Stimulated activated CD8-positive, alpha-beta memory T cell treated with anti-CD3 and anti-CD28 coated beads, Interleukin-7, amount 100 ng/mL, for 48 hours (primary cell): Measurements from ENCODE around the gene STARD13.

ENCODE experiments used
- DNase-seq, 2 donors: peaks; one replicate each; pipeline ENCODE4 v3.0.0-alpha.2; 2020; ENCODE audit warnings: low read depth in 1 of 2; ENCODE audit errors: extremely low read depth in 1 of 2

Gene STARD13

DNA sequence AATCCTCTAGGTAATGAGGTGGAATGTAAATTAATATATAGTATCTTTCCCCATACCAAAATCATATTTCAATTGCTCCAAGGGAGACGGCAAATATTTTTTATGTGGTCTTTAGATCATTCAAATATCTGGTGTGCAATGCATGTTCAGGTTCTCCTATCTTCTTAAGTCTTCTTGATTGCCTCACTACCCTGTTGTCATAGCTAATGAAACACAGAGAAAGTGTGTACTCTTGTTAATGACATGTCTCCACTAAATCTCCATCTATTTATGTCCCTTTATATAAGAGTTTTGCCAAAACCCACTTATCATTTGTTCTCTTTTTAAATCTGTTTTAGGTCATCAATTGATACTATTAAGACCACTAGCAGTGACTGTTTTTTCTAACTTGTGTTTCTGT lies 6.6 kb downstream of the STARD13 start:
- DNase-seq = no peak

DNA sequence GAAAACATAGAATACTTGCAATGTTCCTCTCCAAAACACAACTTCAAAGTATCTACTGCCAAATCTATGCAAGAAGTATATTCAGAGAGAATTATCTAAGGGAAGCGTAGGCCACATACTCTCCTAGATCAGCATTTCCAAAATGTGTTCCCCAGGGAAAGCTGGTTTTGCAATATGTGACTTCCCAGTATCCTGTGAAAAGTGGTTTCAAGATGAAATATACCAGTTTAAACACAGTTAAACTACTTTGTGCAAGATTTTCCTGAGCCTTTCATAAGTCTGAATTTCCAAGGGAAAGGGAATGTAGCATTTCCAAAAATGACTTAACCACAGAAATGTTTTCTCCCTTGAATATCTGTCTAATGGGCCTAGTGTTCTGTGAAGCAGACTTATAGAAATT lies 7.6 kb downstream of the STARD13 start:
- DNase-seq = no peak

DNA sequence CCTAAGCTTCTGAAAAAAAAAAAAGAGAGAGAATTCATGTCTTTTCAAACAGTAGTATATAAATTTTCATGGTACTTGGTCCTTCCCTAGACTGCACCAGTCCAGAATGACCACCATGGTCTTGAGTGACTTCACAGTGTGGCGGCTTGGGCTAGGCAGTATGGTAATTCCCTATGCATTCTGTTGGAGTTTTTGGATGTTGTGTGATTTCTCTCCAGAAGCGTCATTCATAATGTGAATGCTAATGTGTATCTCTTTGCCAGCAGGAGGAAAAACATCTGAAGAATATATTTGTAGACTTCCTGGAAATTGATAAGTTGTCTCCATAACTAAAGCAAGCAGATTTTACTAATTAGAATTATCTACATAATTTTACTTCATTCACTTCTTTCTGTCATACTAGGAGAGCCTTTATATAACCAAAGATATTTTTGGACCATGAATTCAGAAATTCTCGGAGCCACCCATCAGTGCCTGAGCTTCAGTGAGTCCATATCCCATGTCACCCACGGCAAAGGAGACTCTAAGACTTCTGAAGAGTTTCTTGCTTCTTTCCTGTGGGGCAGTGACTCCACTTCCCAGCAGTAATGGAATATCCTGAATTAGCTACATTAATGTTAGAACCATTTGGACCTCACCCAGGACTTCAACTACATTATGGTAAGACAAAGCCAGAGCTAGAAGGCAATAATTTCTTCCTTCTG lies 8.4 kb downstream of the STARD13 start:
- no peak for DNase-seq

DNA sequence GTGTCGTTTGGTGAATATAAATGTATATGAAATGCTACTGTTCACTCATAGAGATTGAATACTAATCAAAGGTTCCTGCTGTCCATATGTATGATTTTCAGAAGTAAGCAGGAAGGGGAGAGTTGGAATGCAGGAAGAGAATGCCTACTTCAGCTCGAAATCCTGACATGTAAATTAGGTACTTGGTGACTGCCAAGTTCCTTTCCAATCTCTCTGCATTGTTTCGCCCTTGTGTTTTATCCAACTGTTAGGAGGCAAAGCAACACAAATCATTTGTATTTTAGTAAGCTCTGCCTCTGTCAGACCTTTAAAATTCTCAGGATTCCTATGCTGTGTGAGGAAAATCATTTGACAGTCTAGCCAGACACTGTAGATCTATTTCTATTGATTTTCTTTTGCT lies 9.0 kb downstream of the STARD13 start:
- DNase-seq = no peak

DNA sequence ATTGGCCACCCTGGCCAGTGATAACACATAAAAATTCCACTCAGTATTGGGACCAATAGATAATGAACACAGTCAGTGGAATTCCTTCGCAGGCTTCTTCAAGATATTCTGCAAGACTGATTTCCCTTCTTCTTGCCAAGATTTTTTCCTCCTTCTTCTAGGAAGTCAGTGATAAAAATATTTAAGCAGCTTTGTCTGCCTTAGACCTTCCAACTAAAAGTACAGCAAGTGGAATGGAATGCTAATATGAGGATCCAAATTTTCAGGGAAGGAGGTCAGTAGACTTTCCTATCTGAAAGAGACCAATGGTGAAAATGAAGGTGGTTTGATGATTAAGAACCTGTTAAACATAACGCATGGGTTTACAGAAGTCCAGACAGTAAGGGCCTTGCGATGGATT lies 9.6 kb downstream of the STARD13 start:
- no peak for DNase-seq

DNA sequence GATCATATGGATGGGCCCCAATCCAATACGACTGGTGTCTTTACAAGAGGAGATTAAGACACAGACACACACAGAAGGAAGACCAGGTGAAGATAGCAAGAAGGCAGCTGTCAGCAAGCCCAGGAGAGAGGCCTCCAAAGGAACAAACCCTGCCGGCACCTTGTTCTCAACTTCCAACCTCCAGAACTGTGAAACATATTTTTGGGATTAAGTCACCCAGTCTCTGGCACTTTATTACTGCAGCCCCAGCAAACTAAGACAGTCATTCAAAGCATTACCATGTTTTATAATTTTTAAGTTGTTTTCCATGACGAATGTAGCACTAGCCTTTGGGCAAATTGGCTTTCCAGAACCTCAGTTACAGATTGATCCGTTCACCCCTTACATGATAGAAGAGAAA lies 11.3 kb downstream of the STARD13 start:
- DNase-seq = no peak

DNA sequence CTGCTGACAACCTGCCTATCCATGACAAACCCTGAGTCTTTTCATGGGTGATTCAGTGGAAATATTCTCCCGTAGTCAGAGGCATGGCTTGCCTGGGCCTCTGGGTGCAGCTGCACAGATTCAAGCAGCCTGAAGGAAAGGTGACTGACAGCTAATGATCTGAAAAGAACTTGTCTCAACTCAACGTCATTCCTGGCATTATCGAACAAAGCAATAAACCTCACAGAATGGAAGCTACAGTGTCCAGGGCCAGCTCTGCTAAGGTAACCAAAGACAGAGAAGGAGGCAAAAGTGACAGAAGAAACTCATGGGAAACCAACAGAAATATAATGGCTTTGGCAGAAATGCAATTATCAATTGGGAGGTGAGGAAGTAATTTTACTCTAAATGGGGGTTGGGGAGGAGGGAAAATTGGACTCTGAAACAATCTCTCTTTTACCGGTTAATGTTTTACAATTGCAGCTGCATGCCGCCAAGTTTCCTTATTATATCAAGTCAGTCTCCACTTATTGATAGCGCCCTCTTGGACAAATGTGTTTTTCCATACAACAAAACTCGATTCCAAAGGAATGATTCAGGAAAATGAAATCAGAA lies 12.9 kb downstream of the STARD13 start:
- no peak for DNase-seq

DNA sequence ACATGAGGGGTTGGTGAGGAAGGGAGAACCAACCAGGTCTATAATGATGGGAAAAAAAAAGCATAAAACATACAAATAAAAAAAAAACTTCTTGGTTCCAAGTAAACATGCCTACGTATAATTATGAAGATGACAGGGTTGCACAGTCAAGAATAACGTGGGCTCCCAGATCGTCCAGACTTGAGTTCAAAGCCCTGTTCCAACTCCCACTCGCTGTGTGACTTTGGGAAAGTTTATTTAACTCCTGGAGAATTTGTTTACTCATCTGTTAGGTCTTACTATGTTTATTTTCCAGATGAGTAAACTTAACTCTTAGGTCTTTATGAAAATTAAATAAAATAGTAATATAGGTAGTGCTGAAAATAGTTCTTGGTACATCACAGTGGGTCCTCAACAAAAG lies 13.8 kb downstream of the STARD13 start:
- DNase-seq = no peak

DNA sequence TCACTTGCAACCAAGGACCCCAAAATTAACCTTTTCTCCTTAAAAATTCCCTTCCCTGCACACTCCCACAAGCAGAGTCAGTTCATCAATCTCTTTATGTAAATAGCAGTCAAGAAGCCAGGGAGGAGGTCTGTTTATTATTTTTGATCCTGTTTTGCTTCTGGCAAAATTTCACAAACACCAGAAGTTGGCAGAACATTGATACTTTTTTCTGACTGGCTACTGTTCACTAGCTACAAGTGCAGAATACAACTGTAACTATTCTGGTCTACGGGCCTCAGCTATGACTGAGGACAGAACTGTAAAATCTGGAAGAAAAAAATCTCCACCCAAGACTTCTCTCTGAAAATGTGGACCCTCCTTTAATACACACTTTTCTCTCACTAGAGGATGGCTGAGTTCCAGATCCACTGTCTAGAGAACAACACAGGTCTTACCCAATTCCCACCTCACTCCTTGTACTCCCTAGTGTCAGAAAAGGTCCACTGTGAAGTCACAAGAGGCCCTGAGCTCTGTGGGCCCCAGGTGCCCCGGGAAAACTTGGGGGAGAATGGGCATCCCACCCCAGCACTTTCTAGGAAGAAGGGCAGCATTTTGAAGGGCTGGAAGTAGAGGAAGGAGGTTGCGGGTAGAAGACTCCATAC lies 14.5 kb downstream of the STARD13 start:
- no peak for DNase-seq

DNA sequence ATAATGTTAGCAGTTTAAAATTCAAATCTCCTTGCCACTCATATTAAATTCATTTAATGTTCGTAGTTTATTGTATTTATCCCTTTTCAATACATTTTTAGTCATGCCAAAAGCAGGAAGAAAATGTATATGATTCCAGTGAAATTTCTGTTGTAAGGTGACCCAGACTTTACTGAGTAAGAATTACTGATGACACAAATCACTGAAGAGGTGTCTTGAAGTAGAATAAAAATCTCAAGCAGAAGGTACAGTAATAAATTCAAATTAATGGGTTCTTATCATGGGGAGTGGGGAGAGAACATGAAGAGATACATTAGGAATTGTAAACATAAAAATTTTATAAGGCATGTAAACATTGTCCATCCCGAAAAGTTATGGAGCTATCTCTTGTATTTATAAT lies 19.9 kb downstream of the STARD13 start:
- DNase-seq = no peak

DNA sequence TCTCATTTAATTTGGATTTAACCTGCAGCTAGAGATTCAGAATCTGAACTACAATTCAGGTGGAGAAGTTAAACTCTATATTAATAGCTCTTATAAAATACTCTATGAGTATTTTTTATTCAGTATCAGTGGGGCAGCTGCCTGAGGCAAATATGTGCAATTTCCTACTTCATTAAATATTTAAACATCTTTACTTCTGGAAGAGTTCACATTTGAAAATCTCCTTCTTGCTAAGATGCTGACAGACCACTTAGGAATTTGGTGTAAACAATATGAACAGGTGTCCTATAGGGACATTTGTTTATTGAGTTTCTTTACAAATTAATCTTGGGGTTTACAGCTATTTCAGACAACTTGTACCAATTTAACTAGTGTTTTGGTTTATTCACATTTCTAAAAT lies 20.4 kb downstream of the STARD13 start:
- DNase-seq = no peak

DNA sequence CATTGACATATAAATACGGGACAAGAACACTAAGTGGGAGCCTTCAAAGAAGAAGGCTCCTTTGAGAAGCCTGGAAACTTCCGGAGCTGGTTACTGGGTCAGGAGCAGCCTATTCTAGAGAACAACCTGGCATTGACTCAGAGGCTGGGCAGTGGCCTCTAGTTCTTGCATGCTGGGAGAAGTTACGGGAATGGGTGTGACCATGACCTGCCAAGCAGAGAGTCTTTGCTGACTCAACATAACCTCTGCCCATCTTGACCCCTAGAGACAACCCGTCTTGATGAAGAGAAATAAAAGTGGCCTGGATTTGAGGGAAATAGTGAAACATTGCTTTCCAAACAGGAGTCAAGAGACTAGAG lies 21.0 kb downstream of the STARD13 start:
- no peak for DNase-seq

DNA sequence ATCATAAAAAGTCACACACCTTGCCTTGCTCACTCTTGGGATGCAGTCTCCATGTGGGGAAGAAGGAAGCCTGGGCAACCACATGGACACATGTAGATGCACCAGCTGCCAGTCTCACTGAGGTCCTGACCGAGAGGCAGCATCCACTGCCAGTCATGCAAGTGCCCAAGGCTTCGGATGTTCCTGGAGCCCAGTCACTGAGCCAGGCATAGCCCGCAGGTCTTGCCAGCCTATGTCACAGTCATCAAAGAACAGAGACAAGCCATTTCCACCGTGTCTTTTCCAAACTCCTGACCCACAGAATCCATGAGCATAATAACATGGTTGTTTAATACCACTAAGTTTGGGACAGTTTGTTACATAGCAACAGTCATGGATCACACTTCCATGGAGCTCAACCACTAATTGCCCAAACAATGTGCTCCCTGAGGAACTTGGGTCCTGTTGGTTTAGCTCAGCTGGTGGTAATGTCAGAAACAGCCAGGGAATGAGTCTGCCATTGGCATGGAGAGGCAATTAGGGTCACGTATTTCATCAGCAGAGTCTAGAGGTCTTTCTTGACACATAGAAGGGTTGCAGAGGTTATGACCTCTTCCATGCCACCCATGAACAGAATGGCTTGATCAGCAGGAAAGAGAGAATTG lies 21.5 kb downstream of the STARD13 start:
- DNase-seq = no peak

DNA sequence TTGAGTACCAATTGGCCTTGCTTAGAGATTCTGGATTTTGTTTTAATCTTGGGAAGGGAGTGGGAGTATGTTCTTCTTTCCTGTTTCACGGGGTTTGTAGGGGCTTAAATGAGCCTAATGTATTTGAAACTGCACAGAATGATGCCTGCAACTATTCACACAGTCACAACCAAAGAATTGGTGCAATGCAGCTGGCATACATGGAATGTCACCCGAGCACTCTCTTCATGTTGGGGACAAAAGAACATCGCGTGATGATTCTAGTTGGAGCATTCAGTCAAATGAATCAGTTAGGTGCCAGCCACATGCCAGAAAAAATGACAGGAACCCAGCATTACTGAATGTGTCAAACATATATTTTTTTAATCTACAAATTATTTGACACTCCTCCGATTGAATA lies 22.1 kb downstream of the STARD13 start:
- no peak for DNase-seq

DNA sequence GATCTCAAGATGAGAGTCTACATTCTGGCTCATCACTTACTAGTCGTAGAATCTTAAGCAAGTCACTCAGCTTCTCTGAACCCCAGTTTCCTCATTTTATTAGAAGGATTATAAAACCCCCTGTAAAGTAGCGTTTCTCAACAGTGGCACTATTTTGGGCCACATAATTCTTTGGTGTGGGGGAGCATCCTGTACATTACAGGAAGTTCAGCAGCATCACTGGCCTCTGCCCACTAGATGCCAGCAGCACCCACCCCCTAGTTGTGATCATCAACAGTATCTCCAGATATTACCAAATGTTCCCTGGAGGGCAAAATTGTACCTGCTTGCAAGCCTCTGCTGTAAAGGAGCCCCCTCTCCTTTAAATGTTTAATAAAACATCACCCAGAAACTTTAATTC lies 22.6 kb downstream of the STARD13 start:
- no peak for DNase-seq

DNA sequence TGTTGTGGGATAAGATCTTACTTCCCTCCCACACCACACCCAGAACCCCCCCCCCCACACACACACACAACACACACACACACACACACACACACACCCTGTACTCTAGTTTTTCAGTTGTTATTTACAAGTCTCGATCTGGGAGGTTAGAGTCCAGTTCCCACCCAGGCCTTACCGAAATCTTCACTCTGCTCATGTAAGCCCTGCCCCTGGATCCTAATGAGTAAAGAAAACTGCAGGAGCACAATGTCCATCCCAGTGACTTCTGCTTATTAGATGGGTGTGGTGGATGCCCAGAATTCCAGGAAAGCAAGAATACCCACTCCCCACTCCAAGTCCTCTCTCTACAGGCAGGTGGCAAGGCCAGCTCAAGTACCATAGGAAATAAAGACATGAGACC lies 23.0 kb downstream of the STARD13 start:
- DNase-seq = no peak

DNA sequence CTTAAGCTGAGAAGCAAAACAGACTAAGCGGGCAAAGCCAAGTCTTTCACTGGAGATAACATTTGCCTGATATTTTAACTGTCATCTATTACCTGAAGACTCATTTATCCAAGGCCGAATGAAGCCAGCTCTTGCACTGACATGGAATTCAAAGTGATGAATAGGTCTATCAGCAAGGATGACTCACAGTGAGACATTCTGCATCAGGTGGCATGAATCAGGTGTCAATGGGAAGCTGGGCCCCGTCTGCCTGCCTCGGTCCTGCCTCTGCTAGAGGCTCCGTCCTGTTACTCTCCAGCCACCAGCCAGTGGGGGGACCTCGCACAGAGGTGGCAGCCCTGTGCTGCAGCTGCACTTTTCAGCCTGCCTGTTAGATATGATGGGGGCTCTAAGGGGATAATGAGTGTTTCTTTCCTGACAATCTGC lies 23.5 kb downstream of the STARD13 start:
- DNase-seq = no peak

DNA sequence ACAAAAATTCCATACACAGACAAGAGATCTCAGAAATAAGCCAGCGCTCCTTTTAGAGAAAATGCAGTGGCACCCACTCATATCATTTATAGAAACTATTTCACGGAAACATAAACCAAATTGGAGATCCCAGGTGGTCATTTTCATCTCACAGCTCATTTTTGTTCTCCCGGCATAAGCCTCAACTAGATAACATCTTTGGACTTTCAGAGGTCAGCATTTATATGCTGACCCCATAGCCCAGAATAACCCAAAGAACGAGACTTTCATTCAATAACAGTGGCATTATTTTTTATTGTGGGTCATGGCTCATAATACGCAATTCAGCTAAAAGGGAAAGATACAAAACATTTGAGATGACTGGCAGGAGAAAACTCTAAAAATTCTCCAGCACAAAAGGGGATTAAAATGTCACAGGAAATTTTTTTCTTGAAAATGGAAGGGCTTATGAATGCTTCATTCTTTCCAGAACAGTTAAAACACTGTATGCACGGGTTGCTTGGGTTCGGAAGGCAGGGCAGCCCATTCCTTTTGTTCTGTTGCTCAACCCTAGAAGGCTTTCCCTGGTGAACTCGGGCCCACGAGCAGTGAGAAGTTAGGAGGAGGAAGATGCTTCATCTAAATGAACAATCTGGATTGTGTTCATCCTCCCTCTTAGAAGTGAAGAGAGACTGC lies 24.0 kb downstream of the STARD13 start:
- DNase-seq = no peak

DNA sequence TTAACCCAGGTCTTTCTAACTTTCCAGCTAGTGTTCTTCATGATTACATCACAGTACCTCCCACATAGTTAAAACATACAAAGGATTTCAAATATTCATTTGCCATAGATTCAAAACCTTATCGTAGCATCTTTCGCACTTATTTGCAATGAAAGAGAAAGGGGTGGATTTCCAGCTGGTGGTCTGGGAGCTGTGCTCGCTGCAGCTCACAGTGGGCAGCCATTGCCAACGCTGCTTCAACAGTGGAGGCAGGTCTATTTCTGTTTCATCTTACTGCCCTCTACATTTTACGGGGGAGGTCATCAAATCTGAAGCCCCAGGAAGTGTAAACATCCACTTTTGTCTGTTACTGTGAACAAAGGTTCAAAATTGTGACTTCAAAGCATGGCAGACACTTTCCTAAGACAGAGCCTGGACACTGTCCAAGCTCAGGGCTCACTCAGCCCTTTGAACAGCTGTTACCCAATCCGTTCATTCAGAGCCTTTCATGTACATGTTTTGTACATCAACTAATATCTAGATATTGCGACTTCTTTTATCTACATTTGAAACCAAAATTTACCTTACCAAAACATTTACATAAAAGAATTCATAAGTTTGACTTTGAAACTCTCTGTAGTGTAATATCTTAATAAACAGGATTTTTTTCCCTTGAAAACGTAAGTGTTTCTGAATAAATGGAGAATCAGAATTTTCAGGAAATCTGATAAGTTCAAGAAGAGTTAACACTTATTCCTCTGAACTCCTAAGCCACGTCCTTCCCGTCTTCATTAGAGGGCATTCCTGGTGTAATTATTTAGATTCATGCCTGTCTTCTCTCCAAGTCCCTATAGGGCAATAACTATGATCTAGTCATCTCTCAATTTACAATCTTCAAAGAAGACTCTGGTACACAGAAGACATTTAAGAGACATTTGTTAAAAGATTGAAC lies 25.1 kb downstream of the STARD13 start:
- no peak for DNase-seq

DNA sequence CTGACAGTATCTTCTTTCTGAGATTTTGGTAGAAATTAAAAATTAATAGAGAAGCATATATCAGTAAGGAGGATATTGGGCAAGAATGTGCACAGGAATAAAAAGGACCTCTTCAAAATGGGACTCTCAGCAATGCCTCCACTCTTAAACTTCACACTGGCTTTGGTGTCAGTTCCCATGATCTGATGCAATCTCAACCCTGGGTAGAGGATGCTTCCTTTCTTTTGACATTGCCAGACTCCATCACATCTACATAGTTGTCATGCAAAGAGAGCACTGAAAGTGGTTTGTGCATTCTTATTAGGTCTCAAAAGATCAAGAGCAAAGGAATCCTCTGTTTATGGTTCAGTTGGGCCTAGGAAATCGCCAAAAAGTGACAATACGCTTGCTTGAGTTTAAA lies 26.3 kb downstream of the STARD13 start:
- DNase-seq = no peak

DNA sequence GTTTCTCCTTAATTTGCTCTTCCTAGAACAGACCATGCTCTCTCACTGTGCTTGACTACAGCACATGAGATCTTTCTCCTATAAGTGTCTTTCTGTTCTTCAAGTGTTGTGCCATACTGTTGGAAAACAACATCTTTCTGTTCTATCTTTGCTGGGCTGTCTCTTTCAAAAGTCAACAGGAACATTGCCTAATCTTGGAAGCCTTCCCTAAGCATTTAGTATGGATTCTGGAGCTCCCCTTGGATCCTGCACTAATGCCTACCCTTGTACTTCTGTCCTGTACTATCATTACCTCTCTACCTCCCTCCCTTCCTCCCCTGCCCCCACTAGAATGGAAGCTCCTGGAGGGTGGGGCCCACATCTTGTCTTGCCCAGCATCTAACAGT lies 26.8 kb downstream of the STARD13 start:
- DNase-seq = no peak
